Stimulated activated CD4-positive, alpha-beta T cell treated with anti-CD3 and anti-CD28 coated beads, Interleukin-12 subunit alpha, Interleukin-12 subunit beta, amount 100 ng/mL, for 4 hours (primary cell): Measurements from ENCODE around the gene MCEMP1.
A peak's percentile ranks its signal among the peaks of the same experiment; 100 is the strongest.
"Not testable (repeated sequence)": the region's sequence is repeated elsewhere in the genome, so short reads cannot be mapped to it uniquely, and the experiment has no call there.

Experiments used
- DNase-seq: peaks from one replicate; pipeline ENCODE4 v3.0.0-alpha.2; 2020

MCEMP1 gene

GRCh38 chr19:7643629-7644549, 33.0 kb upstream of the MCEMP1 start:
- not testable (repeated sequence) for DNase-seq

GRCh38 chr19:7644550-7644877, 32.4 kb upstream of the MCEMP1 start:
- DNase-seq = no peak

- no peak for DNase-seq
Observed at GRCh38 chr19:7645163-7645562, 31.7 kb upstream of the MCEMP1 start.

GRCh38 chr19:7645656-7646425, 31.0 kb upstream of the MCEMP1 start:
- no peak for DNase-seq

- DNase-seq = no peak
Observed at GRCh38 chr19:7646426-7646700, 30.5 kb upstream of the MCEMP1 start.

GRCh38 chr19:7647156-7647555, 29.7 kb upstream of the MCEMP1 start:
- no peak for DNase-seq

GRCh38 chr19:7648265-7649014, 28.4 kb upstream of the MCEMP1 start:
- DNase-seq = no peak

- DNase-seq = no peak
Observed at GRCh38 chr19:7650148-7650547, 26.7 kb upstream of the MCEMP1 start.

- DNase-seq = peak; percentile 83
Observed at GRCh38 chr19:7652061-7652641, 24.7 kb upstream of the MCEMP1 start.

GRCh38 chr19:7654401-7654800, 22.5 kb upstream of the MCEMP1 start:
- no peak for DNase-seq

GRCh38 chr19:7655581-7655980, 21.3 kb upstream of the MCEMP1 start:
- no peak for DNase-seq

- DNase-seq = no peak
Observed at GRCh38 chr19:7657131-7657751, 19.6 kb upstream of the MCEMP1 start.

GRCh38 chr19:7658219-7658686, 18.6 kb upstream of the MCEMP1 start:
- DNase-seq = no peak

GRCh38 chr19:7661744-7662538, 14.9 kb upstream of the MCEMP1 start:
- no peak for DNase-seq

- no peak for DNase-seq
Observed at GRCh38 chr19:7662657-7663056, 14.2 kb upstream of the MCEMP1 start.

GRCh38 chr19:7663706-7664105, 13.2 kb upstream of the MCEMP1 start:
- DNase-seq = no peak

GRCh38 chr19:7665076-7665475, 11.8 kb upstream of the MCEMP1 start:
- no peak for DNase-seq

- no peak for DNase-seq
Observed at GRCh38 chr19:7668842-7669241, 8.0 kb upstream of the MCEMP1 start, which contains the start of gene RETN. TSS of gene RETN (plus strand) at chr19:7669049. CDS start at chr19:7669327, 278 bp downstream.

GRCh38 chr19:7669641-7670040, 7.2 kb upstream of the MCEMP1 start:
- DNase-seq = no peak

GRCh38 chr19:7670150-7670783, 6.6 kb upstream of the MCEMP1 start:
- no peak for DNase-seq

GRCh38 chr19:7670790-7671189, 6.1 kb upstream of the MCEMP1 start:
- no peak for DNase-seq
